ENCODE measurements around the gene ZNF532. TPM values are rescaled to one million over a fixed set of nuclear protein-coding genes. Genes with fewer than 3 reads are reported as not detected.

Gene ZNF532
- total RNA-seq, 1 donor from 2014 or later: 49.4 TPM

DNA sequence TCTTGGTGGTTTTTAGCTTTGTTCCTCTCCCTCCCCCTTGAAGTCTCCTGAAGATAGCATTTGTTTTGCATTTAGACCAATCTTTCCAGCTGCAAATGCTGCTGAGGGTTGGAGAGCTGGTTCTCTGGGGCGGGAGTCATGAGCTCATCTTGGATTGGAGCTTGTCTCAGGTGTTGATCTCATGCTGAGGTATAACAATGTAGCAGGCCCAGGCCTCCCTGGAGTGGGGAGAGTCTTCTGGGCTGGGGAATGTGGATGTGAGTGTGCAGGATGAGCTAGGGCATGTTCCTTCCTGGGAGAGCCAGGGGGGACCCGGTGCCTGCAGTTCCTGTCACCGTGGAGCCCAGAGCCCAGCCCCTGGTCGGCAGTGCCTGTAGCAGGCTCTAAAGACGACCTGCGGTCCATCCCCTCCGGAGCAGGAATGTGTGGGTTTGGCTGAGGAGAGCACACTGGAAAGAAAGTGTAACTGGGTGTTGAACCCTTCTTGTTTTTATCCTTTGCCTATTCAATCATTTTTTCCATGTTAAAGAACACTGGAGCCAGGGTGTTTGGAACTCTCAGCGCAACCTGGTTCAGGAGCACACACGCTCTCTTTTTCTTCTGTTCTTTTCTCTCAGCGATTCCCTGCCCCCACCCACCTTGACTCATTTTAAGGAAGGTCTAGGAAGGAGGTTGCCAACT, 2.7 kb downstream of the ZNF532 start:
- DNase-seq (ENCODE audit: low read depth): no peak

DNA sequence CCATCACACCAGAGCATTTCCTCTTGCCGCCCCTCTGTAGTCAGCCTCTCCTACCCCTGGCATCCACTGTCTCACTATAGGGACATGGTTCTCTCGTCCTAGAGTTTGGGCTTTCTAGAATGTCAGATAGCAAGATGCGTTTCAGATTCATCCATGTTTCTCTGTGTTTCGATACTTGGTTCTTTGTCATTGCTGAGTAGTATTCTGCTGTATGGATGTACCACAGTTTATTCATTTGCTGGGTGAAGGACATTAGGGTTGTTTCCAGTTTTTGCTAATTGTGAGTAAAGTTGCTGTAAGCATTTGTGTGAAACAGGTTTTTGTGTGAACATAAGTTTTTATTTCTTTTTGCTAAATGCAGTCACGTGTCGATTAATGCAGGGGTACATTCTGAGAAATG, 3.8 kb downstream of the ZNF532 start:
- no peak for DNase-seq (ENCODE audit: low read depth)

DNA sequence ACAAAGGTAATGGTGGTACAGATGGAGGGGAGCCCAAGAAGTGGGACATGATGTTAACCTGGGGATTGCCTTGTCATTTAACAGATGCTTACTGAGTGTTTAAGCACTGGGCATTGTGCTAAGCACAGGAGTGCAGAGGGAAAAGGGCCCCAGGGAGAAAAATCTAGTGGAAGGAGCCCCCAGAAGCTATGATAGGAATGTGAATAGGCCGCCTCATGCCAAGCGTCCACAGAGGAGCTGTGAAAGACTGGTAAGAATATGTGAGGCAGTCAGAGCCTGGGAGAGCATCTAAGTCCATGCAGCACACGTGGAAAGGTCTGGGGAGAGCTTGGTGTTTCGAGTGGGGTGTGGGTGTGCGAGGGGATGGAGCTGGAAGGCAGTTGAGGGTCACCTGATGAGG, 5.5 kb downstream of the ZNF532 start:
- no peak for DNase-seq (ENCODE audit: low read depth)

DNA sequence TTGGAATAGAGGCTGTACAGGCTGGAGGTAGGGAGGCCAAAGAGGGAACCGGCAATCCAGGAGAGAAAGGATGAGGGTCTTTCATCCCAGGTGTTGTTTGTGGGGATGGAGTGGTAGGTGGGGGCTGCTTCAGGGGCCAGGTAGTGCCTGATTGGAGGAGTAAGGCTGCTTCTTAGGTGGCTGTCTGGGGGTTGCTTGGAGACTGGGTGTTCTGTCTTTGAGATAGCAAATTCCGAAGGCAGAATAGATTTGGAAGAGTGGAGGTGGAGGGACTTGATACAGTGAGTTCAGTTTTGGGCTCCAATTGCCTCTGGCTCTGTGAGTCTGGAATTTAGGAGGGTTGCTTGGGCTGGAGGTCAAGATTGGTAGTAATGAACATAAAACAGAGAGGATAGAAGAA, 5.9 kb downstream of the ZNF532 start:
- no peak for DNase-seq (ENCODE audit: low read depth)

DNA sequence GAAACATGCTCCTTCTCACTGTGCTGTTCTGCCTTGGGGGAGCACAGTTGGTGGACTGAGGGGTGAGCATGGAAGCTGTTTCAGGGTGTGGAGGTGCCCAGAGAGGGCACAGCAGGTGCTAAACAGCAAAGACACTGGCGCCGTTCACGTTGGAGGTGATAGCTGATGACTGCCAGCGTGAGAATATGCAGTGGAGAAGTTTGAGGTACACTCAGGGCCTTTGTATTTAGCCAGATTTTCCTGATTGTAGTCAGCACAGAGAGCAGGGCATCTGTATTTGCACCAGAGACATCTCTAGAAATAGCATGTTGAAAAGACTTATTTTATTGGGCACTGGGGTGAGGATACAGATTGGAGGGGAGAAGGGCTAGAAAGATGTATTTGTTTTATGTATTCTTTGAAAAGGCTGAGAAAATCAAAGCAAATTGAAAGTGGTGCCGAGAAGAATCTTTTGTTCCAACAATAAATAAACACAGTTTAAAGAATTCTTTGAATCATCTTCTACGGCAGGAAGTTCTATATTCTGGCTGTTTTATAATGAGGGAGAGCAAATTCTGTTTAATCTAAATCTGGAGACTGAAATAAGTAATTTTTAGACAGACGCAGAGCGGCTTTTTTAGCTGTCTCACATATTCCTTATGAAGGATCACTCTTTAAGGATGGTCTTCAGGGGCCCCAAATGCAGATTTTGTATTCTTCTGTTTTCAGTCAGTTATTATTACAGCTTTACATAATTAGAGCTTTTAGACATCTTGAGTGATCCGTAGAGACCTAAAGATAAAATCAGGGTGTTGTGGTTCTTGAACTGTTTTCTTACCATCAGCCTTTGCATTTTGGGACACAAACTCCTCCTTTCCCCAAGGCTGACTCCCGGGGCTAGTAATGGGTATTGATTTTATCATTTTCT, 7.1 kb downstream of the ZNF532 start:
- no peak for DNase-seq (ENCODE audit: low read depth)

DNA sequence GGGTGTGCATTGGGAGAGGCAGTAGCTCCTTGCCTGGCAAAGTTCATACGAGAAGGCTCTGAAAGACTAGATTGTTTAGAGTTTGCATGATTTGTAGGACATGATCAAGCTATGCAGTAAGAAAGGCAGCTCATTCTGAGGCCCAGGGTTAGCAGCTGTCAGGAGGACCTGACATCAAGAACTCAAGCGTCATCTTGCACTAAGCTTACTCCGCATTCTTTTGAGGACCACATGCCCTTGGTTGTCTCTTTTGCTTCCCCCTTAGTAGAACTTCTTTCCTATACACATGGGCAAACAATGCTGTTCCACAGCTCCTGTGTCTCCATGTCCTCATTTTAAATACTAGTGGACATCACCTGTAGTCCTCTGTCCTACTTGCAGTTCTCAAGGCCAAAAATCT, 14.0 kb downstream of the ZNF532 start:
- DNase-seq (ENCODE audit: low read depth): no peak

DNA sequence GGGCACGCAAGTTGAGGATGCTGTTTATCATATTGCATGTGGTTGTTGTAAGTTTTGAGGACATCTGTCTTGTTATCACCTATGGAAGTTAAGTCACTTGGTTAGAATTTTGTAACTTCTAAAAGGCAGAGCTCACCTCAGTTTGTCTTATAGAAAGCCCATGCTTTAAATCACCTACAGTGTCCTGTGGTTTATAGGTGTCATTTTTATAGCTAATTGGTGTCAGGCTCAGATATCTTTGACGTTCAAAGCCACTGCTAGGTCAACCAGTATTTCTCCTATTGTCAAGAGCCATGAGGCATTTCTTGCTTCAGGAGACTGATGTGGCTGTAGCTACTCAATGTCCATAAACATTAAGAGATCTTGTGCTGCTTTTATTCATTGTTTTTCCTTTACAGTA, 16.8 kb downstream of the ZNF532 start:
- DNase-seq (ENCODE audit: low read depth): no peak

DNA sequence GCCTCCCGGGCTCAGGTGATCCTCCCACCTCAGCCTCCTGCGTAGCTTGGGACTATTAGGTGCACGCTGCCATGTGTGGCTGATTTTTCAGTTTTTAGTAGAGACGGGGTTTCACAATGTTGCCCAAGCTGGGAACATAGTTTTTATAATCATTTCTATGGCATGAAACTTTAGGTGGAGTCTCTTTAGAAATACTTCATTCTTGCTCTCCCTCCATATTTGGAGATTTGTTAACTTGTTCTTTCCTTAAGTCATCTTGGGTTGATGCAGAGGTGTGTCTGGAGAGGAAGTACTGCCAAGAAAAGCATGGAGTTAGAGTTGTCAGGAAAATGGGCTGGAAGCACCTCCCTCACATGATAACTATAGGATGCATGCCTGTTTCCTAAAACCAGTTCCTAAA, 17.4 kb downstream of the ZNF532 start:
- no peak for DNase-seq (ENCODE audit: low read depth)

DNA sequence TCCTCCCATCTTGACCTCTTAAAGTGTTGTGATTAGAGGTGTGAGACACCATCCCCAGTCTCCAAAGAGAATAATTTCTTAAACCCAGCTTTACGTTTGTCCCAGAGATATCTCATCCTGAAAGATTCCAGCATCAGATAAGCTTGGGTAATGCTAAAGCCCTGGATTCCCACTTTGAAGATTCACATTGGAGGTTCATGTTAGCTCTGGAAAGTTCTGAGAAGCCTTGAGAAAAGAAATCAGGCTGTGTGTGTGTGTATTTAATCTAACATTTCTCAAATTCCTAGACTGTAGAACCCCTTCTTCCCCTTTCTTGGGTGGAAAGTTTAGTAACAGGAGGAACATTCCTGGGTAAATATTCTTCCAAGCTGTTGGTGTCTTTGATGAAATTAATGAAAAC, 18.0 kb downstream of the ZNF532 start:
- no peak for DNase-seq (ENCODE audit: low read depth)

DNA sequence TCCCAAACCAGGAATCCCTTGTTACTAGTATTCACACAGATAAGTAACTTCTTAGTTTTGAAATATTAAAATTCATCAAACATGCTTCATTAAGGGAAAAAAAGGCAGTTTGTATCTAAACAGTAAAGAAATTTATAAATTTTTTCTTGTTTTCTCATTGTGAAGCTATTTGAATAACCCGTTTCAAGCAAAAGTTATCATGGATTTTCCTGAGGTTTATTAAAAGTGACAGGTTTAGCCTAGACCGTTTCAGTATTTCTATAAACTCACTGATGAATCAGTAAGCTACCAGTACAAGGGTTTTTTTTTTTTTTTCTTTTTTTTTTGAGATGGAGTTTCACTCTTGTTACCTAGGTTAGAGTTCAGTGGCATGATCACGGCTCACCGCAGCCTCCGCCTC, 20.0 kb downstream of the ZNF532 start:
- DNase-seq (ENCODE audit: low read depth): no peak

DNA sequence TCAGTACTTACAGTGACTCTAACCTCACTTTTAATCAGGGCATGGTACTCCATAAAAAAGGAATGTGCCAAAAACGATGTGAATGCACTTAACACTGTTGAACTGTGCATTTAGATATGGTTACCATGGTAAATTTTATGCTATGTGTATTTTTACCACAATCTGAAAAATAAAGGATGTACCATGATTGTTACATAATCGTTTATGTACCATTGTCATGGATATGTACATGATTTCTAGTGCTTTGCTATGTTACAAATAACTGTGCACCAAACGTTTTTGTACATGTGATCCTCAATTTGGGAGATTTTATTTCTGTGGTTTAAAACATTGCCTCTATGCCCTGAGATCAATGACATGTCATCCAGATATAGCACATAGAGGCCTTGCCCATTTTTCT, 21.8 kb downstream of the ZNF532 start:
- DNase-seq (ENCODE audit: low read depth): no peak

DNA sequence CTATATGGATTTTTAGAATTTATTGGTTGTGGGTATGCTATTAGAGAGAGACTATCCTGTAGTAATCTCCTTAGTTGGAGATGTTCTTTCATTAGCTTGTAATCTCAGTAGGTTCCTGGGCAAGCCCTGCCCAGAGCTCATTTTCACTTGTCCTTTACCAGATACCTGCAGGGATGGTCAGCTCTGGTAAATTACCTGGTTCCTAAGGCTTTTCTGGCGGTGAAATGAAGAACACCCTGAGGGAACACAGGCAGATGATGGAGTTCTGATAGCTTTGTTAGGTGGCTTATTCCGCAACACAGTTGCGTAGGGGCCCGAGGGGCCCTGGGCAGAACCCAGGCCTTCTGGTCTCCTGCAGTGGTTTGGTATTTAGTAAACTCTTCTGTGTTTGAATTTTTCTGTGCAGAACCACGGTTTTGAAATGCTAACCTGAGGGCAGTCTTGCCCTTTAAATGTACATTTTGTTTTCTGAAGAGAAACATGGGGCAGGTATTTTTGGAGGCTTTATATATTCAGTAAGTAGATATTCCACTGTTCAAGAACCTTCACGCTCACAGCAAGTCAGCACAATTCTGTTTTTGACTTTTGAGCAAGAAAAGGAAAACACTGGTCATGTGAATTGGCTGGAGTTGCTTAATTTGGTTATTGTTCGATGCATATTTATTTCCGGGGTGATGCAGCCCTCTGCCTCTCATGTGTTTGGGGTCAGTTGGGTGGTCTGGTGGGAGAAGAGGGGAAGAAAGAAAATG, 22.4 kb downstream of the ZNF532 start:
- no peak for DNase-seq (ENCODE audit: low read depth)

DNA sequence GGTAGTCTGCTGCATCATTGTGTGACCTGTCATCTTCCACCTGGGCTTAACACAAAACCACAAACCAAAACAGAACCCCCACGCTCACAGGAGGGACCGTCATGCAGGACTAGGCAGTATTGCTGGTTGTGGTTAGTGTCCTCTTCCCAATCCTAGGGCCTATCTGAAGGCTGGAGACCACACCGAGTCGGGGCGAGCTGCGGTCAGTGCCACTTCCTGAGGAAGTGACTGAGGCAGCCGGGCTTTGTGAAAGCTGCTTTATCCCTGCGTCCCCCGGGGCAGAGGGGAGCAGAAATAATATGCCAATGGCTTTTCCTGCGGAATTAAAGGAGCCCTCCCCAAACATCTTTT, 22.9 kb downstream of the ZNF532 start:
- DNase-seq (ENCODE audit: low read depth): no peak

DNA sequence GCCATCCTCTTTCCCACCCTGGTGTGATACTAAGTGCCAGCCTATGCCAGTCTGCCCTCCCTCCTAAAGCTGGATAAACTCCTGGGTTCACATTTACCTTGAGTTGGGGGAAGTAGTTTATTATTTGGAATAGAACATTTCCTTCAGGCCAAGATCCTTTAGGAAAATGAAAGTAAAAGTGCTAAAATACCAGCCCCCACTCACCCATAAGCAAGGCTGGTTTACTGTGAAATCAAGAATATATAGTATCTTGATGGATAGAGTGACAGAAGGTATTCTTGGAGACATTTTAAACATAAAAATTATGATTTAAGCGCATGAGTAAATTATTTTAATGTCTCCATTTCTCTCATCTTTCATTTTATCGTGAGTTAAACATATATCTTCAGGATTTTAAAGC, 27.1 kb downstream of the ZNF532 start:
- DNase-seq (ENCODE audit: low read depth): no peak

DNA sequence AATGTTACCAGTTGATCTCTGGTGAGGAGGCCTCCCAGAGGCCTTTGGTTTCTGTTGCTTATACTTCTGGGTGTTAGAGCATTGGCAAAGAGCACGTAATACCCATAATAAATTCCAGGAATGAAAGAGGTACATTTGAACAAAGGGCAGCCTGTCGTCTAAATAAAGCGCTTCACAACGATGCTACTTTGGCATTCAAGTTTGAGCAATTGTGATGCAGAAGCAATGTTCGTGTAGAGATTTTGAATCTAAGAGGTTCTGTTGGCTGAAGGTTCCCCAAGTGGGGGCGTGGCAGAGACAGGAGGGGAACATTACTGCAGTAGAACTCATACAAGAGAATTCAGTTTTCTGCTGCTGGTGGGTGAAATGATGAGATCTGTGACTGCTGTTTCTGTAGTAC, 27.8 kb downstream of the ZNF532 start:
- no peak for DNase-seq (ENCODE audit: low read depth)

DNA sequence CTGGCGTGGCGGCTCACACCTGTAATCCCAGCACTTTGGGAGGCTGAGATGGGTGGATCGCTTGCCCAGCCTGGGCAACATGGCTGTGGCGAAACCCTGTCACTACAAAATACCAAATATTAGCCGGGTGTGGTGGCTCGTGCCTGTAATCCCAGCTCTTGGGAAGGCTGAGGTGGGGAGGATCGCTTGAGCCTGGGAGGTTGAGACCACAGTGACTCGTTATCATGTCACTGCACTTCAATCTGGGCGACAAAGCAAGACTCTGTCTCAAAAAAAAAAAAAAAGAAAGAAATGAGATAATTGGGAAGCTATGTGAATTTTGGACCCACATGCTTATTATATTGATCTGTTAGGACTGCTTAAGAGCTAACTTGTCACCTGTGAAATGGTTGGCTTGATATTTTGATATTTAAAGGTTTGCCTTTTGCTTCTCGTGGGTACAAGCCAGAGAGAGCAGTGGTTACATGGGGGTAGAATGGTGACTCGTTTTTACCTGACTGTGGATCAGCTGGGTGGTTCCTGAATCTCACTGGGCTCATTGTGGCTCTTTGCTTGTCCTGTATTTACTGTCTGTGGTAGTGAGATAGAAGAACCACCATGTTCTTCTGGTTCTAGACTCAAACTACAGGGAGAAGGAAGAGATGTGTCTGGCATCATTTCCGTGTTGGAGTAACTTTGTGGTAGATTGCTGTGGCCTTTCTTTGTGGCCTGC, 28.9 kb downstream of the ZNF532 start:
- peak; percentile 22 for DNase-seq (ENCODE audit: low read depth)

DNA sequence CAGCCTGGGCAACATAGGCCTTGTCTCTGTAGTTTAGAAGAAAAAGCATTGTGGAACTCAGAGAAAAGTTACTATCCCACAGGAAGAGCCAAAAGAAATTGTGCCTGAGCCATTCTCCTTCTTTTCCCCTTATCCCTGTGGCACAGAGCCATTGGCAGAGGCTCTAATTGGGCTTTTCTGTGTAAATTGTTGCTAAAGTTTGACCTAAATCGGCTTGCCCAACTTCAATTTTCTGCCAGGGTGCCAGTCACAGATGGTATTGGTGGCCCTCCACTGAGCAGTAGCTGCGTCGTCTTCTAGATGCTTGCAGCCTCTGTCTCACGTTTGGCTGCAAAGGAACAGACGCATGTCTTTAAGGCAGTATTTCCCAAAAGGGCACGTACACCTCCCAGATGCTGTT, 30.3 kb downstream of the ZNF532 start:
- DNase-seq (ENCODE audit: low read depth): no peak

DNA sequence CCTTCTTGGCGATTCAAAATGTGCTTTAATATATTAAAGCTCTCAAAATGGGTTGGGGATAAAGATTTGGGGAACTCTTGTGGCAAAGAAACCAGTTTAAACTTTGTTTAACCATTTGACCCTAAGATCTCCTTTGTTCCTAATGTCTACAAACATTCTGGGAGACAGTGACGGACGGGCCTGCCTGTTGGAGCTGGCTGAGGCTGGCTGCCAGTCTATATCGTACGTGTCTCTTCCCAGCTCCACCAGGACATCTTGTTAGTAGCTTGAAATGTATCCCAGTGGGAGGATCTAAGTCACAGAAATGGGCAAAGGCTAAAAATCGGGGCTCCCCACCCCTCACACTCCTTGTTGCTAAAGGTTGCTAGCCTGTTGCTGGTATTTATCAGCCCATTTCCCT, 30.7 kb downstream of the ZNF532 start:
- no peak for DNase-seq (ENCODE audit: low read depth)

DNA sequence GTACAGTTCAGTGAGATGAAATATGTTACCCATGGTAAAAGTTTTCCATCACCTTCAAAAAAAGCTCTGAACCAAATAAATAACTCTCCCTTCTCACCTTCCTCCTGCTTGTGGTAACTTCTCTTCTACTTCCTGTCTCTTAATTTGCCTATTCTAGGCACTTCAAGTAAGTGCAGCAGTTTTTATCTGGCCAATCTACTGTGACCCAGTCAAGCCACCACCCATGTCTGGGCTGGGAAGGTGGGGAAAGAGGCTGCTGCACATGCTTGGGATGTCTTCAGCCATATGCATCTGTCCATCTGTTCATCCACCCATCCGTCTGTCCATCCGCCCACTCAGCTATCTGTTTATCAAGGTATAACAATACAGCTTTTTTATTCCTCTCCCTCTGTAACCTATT, 31.6 kb downstream of the ZNF532 start:
- DNase-seq (ENCODE audit: low read depth): no peak

DNA sequence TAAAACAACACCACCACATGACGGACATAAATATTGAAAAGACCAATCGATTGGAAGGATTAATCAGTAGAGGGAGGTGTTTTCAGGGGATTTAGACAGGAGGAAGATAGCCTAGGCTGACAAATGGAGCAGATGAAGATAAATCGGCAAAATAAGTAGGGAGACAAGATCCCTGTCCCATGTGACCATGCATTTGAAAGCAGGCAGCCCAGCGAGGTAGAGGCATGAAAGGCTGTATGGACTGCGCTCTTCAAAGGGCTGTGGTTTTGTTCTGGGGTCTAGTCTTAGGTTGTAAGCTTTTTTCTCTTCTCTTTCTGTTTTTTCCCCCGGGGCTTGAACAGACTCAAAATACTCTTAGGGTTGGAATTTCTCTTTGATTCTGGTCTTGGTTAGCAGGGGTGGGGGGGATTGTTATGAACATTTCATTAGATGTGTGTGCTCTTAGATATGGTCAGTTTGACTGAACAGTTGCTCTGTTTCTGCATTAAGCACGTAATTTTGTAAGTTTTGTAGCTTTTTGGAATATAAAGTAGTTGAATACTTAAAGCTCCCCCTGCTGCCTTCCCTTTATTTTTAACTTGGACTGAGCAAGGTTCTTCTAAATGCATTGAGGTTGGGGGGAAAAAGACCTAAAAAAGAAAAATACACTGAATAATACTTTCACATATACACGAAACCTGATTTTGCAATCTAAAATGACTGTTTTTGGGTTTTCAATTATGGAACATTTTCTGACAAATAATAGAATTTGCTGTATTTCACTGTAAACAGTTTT, 32.2 kb downstream of the ZNF532 start:
- DNase-seq (ENCODE audit: low read depth): no peak
